Measurements from ENCODE around the gene KRTAP4-2.
"Not testable (repeated sequence)": the region's sequence is repeated elsewhere in the genome, so short reads cannot be mapped to it uniquely, and the experiment has no call there.

Gene KRTAP4-2

DNA sequence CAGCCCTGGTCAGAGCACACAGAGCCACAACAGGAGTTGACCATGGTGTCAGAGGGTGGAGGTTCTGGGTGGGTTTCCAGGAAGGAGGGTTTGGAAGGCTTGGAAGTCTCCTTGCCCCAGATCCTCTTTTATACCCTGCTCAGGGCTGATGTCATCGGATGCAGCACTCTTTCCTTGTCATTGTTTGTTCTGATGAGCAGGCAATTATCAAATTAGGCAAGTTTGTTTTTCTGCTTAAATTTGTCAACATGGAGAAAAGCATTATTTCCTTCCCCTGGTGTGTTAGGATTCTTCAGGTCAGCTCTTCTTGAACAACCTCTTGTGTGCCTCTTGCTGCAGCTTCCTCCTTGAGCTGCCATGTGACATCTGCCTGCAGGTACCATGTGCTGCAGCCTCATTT is 17.4 kb downstream of the KRTAP4-2 start, which contains the start of gene KRTAP4-4:
KRTAP4-4 (minus strand) TSS at position 101 of the 400 bp plus-strand sequence; CDS start at position 44, 57 bp downstream.
- no peak for DNase-seq

DNA sequence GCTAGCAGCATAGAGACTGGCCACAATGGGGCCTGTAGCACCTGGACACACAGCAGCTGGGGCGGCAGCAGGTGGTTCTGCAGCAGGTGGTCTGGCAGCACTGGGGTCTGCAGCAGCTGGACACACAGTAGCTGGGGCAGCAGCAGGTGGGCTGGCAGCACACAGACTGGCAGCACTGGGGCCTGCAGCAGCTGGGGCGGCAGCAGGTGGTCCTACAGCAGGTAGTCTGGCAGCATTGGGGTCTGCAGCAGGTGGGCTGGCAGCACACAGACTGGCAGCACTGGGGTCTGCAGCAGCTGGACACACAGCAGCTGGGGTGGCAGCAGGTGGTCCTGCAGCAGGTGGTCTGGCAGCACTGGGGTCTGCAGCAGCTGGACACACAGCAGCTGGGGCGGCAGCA is 17.8 kb downstream of the KRTAP4-2 start:
- not testable (repeated sequence) for DNase-seq

DNA sequence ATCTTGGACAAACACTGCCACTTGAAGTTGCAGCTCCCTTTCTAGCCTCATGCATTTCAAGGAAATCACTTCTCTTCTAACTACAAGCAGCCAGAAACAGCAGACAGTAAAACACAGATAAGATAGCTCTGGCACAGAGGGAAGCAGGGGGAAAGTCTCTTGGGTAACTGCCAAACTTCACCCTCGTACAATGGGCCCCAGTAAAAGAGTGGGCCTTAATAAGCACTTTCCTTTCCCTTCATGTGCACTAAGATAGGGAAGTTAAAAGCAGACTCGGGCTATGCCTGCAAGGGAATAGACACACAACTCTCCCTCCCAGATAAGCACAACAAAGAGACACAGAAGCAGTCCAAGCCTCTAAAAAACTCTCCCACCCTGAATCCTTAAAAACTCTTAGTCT is 24.2 kb downstream of the KRTAP4-2 start:
- no peak for DNase-seq

GRCh38 chr17:41151525-41151924 is 26.5 kb downstream of the KRTAP4-2 start:
- no peak for DNase-seq

DNA sequence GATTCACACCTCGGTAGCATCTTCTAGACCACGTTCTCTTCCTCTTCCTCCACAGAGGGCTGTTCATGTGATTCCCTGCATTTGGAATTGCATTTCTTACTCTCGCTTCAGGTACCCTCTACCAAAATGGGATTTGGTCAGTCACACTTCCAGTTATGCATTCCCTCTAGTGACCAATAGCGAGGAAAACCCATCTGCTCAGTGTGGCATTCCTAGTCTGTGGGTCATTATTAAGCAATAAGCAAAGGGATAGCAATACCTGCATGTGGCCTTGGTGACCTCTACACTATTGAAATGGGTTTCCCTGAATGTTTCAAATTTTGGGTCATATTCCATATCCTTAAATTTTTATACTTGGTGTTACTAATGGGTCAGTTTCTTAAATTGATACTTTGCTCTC is 28.0 kb downstream of the KRTAP4-2 start:
- no peak for DNase-seq

DNA sequence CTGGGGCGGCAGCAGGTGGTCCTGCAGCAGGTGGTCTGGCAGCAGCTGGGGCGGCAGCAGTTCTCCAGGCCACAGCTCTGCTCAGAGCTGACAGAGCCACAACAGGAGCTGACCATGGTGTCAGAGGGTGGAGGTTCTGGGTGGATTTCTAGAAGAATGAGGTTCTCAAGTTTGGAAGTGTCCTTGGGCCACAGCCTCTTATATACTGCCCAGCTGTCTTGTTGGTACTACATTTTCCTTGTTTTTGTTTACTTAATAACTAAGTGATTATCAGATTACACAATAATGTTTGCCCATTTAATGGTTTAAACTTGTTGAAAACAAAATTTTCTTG is 28.4 kb downstream of the KRTAP4-2 start, which contains the start of gene KRTAP4-5:
KRTAP4-5 (minus strand) TSS at position 174 of the 334 bp plus-strand sequence; CDS start at position 116, 58 bp downstream.
- no peak for DNase-seq

DNA sequence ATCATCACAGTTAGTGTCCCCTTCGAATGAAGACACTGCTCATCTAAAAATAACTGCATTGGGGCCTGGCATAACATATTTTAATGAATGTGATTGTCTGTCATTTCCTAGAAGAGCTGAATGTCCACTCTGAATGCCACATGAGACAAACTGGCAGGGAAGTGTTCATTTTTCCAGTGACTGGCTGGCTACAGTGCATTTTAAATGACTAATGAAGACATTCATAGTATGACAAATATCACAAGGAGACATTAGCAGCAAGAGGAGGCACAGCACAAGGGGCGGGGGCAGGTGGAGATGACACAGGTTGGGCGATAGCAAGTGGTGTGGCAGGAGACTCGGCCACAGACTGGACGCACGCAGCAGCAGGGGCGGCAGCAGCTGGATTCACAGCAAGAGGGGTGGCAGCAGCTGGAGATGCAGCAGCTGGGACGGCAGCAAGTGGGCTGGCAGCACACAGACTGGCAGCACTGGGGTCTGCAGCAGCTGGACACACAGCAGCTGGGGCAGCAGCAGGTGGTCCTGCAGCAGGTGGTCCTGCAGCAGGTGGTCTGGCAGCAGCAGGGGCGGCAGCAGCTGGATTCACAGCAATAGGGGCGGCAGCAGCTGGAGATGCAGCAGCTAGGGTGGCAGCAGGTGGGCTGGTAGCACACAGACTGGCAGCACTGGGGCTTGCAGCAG is 28.9 kb downstream of the KRTAP4-2 start:
- DNase-seq, result not testable (repeated sequence)

GRCh38 chr17:41147531-41148204 is 30.4 kb downstream of the KRTAP4-2 start:
- no peak for DNase-seq

- DNase-seq, result no peak
Observed at GRCh38 chr17:41145261-41145660, 32.8 kb downstream of the KRTAP4-2 start.

DNA sequence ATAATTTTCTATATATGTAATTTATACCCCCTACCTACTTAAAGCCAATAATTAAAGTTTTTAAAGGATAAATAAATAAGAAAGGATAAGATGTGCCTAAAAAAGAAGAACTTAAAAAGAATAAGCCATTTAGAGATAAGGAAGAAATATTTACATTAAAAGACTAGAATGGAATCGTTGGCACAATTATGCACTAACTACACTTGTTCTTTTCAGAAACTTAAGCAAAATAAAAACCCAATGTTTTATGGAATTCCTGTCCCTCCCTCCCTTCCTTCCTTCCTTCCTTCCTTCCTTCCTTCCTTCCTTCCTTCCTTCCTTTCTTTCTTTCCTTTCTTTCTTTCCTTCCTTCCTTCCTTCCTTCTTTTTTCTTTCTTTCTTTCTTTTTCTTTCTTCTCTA is 33.2 kb downstream of the KRTAP4-2 start:
- DNase-seq, result no peak

DNA sequence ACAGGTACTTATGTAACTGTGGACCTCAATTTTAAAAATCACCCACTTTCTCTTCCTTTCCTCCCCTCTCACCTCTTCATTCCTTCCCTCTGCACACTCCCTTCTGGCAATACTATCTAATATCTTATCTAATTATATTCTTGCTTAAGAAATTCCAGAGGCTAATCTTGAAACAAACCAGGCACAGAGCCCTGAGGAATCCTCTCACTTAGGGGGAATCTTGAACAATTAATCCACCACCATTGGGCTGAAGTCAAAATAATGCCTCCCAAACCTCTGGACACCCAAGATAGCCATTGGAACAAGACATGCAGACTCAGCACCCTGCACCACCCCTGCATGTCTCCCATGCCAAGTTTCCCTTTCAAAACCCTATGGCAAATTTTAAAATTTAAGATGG is 36.7 kb downstream of the KRTAP4-2 start:
- no peak for DNase-seq

DNA sequence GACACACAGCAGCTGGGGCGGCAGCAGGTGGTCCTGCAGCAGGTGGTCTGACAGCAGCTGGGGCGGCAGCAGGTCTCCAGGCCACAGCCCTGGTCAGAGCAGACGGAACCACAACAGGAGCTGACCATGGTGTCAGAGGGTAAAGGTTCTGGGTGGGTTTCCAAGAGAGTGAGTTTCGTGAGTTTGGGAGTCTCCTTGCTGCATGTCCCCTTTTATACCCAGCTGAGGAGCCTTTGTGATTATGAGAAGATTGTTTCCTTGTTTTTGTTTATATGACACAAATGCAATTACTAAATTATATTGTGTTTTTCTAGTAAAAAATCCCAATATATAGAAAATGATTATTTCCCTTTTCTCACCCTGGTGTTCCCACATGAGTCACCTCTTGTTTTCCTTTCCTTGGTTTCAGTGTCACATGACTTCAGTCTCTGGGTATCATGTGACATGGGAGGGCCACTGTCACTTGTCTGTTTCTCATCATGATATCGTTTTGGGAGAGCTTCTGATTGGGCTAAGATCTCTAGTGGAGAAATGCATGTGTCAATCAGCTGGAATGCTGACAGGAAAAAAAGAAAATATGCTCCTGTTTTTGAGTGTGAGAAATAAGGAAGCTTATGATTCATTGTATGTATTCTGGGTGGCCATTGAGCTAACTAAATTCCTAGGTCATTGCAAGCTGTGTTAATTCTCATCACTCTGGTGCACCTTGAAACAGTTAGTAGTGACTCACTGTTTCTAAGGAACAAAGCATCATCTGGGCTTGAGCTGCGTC is 37.5 kb downstream of the KRTAP4-2 start, which contains the start of gene KRTAP4-6:
KRTAP4-6 (minus strand) TSS at position 185 of the 772 bp plus-strand sequence; CDS start at position 128, 57 bp downstream.
- no peak for DNase-seq

- not testable (repeated sequence) for DNase-seq
Observed at GRCh38 chr17:41139865-41140264, 38.2 kb downstream of the KRTAP4-2 start.

DNA sequence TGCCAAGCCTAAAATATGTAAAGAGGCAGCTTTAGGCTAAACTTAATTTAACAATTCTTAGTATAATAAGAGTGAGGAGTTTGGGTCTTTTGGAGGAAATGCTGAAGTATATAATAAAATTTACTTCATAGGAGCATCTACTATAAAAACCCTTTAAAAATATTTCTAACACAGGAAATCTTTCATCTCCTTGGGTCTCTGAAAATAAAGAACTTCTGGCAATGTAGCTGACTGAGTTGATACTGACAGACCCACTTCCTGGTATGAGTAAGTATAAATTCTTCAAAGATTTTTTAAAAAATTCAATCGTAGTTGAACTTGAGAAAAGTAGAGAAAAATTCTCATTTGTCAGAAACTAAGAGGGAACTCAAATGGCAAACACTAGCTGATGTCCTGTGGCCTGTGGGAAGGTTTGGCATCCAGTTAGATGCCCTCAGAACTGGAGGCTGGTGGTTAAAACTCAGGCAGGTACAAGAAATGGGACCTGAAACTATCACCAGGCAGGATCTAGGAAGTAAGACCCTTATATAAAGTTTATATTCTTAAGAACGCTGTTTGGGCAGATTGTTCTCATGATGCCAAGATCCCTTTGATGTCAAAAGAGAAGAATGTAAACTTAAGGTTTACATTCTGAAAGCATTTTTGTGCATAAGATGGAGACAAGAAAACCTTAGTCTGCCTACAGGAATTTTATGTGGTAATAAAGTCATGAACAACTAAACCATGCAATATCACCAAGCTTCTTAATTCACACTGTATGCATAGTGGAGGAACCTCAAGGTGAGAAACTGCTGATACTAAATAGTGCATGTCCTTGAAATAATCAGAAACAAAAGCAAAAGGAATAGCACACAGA is 43.9 kb downstream of the KRTAP4-2 start:
- DNase-seq, result no peak

DNA sequence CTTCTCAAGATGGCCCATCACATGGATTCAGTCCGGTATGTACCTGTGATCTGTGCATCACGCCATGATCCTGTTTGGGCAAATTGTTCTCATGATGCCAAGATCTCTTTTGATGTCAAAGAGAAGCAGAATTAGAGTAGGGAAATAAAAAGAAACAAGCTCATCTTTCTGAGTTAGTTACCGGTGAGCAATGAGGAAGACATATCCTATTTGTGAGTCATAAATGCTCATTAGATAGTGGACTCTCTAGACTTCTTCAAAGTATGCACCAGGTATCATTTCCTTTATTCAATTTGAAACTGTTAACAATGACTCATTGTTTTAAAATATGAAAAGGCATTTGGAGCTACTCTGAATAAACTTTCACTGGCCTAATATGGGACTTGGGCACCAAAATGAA is 46.0 kb downstream of the KRTAP4-2 start:
- no peak for DNase-seq

Data from activated CD4-positive, alpha-beta T cell treated with anti-CD3 and anti-CD28 coated beads, Interleukin-2, amount 50 U/mL, for 48 hours (primary cell).